Measurements from ENCODE around the gene CYB5R3. TPM values are rescaled to one million over a fixed set of nuclear protein-coding genes. Genes with fewer than 3 reads are reported as not detected.
"Not testable (repeated sequence)": the region's sequence is repeated elsewhere in the genome, so short reads cannot be mapped to it uniquely, and the experiment has no call there.

CYB5R3 gene
- total and polyA plus RNA-seq, 10 donors = 37.3 to 134 (median 78.1) TPM

DNA sequence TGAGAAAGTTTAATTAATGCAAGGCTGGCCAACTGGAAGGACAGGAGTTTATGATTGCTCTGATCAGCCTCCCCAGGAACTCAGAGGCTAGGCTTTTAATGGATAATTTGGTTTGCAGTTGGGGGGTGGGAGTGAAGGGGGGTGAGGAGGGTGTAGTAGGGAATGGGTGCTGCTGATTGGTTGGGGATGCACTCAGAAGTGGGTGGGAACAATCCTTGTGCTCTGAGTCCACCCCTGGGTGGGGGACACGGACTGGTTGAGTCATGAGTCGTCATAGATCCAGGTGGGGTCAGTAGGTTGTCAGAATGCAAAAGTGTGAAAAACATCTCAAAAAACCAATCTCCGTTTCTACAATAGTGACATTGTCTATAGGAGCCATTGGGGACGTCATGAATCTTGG lies 20.9 kb upstream of the CYB5R3 start:
- H3K4me1 ChIP-seq = peaks cover 10 to 34% (median 19%) of the 10 kb centered on the region in 6 donors
- H3K27me3 ChIP-seq (replicated peaks in 1 of 7) = no peaks in the 10 kb centered on the region
- intact Hi-C loops (cut with DNase I; ENCODE audit: low total_unique reads) = no loop called here
- 83 to 92% (median 86%) methylated on average over 4 of the region's 4 CpGs for WGBS, 5 donors
- DNase-seq = no peak
- no peaks in the 10 kb centered on the region for H3K9me3 ChIP-seq
- TF ChIP-seq, protein P1, sequence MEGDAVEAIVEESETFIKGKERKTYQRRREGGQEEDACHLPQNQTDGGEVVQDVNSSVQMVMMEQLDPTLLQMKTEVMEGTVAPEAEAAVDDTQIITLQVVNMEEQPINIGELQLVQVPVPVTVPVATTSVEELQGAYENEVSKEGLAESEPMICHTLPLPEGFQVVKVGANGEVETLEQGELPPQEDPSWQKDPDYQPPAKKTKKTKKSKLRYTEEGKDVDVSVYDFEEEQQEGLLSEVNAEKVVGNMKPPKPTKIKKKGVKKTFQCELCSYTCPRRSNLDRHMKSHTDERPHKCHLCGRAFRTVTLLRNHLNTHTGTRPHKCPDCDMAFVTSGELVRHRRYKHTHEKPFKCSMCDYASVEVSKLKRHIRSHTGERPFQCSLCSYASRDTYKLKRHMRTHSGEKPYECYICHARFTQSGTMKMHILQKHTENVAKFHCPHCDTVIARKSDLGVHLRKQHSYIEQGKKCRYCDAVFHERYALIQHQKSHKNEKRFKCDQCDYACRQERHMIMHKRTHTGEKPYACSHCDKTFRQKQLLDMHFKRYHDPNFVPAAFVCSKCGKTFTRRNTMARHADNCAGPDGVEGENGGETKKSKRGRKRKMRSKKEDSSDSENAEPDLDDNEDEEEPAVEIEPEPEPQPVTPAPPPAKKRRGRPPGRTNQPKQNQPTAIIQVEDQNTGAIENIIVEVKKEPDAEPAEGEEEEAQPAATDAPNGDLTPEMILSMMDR (IDR thresholded peaks at IDR 0.05 in 8 of 11, conservative IDR thresholded peaks at IDR 0.05 in 3 of 11) = no peak
- no peak for TF ChIP-seq POLR2AphosphoS5 (IDR thresholded peaks at IDR 0.05)
- no peak overlapping the region for H3K27ac ChIP-seq
- no peaks in the 10 kb centered on the region for H3K36me3 ChIP-seq
- no peak overlapping the region for H3K4me3 ChIP-seq

DNA sequence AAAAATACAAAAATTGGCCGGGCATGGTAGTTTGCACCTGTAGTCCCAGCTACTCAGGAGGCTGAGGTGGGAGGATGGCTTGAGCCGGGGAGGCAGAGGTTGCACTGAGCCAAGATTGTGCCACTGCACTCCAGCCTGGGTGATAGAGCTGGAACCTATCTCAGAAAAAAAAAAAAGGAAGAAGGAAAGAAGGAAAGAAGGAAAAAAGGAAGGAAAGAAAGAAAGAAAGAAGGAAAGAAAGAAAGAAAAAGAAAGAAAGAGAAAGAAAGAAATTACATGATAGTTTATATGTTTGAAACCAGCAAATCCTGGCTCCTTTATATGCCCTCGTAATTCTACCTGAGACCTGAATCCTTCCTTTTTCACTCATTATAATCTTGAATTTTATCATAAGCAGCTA lies 17.2 kb upstream of the CYB5R3 start:
- H3K9me3 ChIP-seq; H3K36me3 ChIP-seq; H3K27me3 ChIP-seq (replicated peaks in 1 of 7); DNase-seq; H3K4me3 ChIP-seq; H3K27ac ChIP-seq: not testable (repeated sequence)
- 80 to 91% (median 85%) methylated on average over 3 of the region's 3 CpGs for WGBS, 5 donors
- intact Hi-C loops (cut with DNase I; ENCODE audit: low total_unique reads) = loop anchor here (10.0 kb wide), 1 partner anchor 148 kb away; no protein-coding TSS in a partner anchor
- H3K4me1 ChIP-seq = peaks cover 8 to 43% (median 31%) of the 10 kb centered on the region in 6 donors

DNA sequence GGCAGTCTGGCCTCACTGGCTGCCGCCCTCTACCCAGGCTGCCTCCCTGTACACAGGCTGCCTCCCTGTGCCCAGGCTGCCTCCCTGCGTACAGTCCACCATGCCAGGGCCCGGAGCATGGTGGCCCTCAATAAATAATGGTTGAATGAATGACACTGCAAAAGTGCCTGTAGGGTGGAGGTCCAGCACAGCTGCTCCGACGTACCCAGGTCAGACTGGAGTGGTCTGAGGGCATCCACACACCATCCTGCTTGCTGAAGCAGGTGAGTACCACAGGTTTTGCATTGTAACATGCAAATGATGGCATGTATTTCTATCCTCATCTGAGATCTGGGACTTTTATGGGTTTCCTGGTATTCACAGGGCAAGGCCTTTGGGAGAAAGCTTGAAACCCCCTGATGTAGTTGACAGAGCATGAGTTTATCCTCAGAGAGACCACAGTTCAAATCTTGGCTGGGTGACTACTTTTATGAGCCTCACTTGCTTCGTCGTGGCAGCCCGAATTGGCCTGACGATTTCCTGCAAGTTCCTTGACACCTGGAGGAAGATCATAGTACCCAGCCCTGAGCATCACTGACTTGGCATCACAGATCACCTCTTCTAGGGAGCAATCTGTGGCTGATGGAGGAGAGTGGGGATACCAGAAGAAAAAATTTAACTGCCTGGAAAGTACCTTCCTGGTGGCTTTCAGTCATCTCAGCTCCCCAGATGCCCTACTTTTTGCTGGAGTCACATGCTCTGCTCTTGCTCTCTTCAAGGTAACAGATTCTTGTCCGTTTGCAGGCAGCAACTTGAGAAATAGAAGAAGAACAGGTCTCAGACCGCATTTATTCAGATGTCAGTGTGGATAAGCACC lies 16.0 kb upstream of the CYB5R3 start:
- TF ChIP-seq, protein P1 (IDR thresholded peaks at IDR 0.05 in 8 of 11, conservative IDR thresholded peaks at IDR 0.05 in 3 of 11) = no peak
- no peak for TF ChIP-seq POLR2AphosphoS5 (IDR thresholded peaks at IDR 0.05)
- no peak for TF ChIP-seq POLR2A (IDR thresholded peaks at IDR 0.05)
- peaks cover 0 to 9% (median 5%) of the 10 kb centered on the region in 7 donors for H3K27me3 ChIP-seq (replicated peaks in 1 of 7)
- H3K9me3 ChIP-seq = no peaks in the 10 kb centered on the region
- 53 to 69% (median 64%) methylated on average over 10 to 11 of the region's 11 CpGs for WGBS, 5 donors
- no peak for DNase-seq
- no peaks in the 10 kb centered on the region for H3K36me3 ChIP-seq
- peak overlapping the region in 1 of 8 donors; percentile 14 for H3K27ac ChIP-seq
- H3K4me1 ChIP-seq = peaks cover 0 to 33% (median 21%) of the 10 kb centered on the region in 6 donors
- H3K4me3 ChIP-seq = no peak overlapping the region
- intact Hi-C loops (cut with DNase I; ENCODE audit: low total_unique reads) = loop anchor here (10.0 kb wide), 1 partner anchor 150 kb away; no protein-coding TSS in a partner anchor

DNA sequence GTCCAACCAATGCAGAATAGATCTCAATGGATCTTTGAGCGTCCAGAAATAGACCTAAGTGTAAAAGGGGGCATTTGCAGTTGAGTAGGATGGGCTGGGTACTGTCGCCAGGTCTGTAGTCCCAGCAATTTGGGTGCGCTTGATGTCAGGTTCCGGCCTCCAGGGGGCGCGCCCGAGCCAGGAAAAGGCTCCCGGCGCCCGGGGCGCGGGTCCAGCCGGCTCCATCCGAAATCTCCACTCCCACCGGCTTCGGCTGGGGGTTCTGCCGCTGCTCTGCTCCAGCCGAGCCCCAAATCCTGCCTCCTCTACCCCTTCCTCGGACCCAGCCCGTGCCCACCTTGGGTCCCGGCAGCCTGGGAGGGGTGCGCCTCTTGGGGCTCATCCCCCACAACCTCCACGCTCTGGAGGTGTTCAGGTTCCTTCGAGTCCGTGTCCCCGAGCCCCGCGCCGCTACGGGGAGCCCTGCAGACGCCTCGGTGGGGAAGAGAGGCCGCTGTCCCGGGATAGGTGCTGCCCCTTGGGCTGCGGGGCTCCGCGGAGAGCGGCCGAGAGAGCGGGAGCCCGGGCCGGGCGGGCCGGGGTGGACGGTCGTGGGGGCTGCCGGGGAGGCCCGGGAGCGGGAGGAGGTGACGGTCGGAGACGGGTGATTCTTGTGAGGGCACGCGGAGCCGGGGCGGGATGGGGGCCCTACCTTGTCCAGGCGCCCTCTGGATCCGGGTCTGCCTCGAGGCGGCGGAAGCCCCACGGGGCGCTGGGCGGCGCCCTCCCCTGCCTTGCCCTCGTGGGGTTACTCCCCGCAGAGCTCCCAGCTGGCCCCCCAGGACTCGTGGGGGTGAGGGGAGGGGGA lies 13.0 kb upstream of the CYB5R3 start:
- WGBS, 5 donors = 0 to 3% (median 2%) methylated on average over 12 to 68 of the region's 68 CpGs
- Histone ChIP-seq H3K4me3 (peak overlapping the region; percentile 39 to 68 (median 50)), H3K27ac (peak overlapping the region in 4 of 8 donors; percentile 12 to 69 (median 28)), H3K4me1 (peaks cover 0 to 41% (median 23%) of the 10 kb centered on the region in 6 donors), H3K9me3 (no peaks in the 10 kb centered on the region), H3K36me3 (no peaks in the 10 kb centered on the region), H3K27me3 (replicated peaks in 1 of 7) (peaks cover 0 to 9% (median 5%) of the 10 kb centered on the region in 7 donors)
- DNase-seq = peak; percentile 95
- intact Hi-C loops (cut with DNase I; ENCODE audit: low total_unique reads) = loop anchor here (10.0 kb wide), 1 partner anchor 153 kb away; no protein-coding TSS in a partner anchor
- TF ChIP-seq POLR2A (IDR thresholded peaks at IDR 0.05) (no peak), POLR2AphosphoS5 (IDR thresholded peaks at IDR 0.05) (peak; percentile 39 to 49 (median 49))
- TF ChIP-seq, protein P1 (IDR thresholded peaks at IDR 0.05 in 8 of 11, conservative IDR thresholded peaks at IDR 0.05 in 3 of 11) = peak; percentile 54 to 92 (median 84)
